ENCODE results near the gene GDI2.
"Not testable (repeated sequence)": the region's sequence is repeated elsewhere in the genome, so short reads cannot be mapped to it uniquely, and the experiment has no call there.

The GDI2 gene

DNA sequence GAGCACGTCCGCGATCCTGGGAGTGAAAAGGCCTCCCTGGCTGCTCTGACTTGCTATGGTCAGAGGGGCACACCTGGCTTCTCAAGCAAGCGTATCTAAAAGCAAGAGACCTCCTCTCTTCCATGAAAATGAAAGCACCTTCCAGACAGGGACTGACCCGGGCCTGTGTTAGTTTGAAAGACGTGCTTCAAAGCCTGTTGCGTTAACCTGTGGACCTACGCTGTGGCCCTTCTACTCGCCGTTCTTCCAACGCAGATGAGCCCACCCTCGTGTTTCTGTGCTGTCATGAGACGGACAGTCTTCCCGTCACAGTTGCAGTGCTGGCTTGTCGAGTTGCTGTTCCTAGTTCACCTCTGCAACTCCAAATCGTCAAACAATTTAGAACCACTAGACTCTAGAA is 15.5 kb upstream of the GDI2 start:
- no peak for DNase-seq (ENCODE audit: low spot score)

- DNase-seq (ENCODE audit: low spot score): no peak
Measured at GRCh38 chr10:5827841-5828240, 14.6 kb upstream of the GDI2 start.

GRCh38 chr10:5826511-5826910 is 13.3 kb upstream of the GDI2 start:
- not testable (repeated sequence) for DNase-seq (ENCODE audit: low spot score)

DNA sequence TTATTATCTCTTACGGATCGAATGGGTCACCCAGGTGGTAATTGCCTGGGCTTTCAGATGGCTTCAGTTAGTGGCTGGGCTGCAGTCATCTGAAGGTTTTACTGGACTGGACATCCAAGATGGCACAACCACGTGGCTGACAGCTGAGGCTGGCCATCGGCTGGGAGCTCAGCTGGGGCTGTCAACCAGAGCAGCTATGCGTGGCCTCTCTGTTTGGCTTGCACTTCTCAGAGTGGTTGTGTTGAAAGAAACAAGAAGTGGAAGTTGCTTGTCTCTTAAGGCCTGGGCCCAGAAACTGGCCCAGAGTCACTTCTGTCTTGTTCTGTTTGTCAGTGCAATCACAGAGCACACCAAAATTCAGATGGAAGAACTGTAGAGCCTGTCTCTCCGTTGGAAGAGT is 5.7 kb upstream of the GDI2 start:
- no peak for DNase-seq (ENCODE audit: low spot score)

GRCh38 chr10:5818048-5818331 is 4.8 kb upstream of the GDI2 start:
- no peak for DNase-seq (ENCODE audit: low spot score)

DNA sequence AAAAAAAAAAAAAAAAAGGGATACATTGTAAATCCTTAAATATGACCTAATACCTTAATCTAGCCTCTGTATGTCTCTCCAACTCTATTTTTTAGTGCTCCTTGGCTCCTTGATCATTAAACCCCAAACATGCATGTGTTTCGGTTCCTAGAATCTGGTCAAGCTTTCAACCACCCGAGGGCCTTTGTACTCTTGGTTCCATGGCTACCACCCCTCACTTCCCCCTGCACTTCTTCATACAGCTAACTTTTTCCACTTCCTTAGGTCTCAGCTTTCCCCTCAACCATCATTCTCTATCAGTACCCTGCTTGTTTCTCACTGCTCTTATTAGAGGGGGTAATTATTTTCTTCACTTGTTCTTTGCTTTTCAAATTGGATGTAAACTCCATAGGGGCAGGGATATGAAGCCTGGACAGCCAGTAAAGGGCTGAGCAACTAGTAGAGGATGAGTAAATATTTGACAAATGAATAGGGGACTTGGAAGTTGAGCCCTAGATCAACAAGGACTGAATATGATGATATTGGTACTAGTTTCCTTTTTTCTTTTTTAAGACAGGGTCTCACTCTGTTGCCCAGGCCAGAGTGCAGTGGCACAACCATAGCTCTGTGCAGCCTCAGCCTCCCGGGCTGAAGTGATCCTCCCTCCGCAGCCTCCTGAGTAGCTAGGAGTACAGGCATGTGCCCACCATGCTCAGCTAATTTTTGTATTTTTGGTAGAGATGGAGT is 4.3 kb upstream of the GDI2 start:
- no peak for DNase-seq (ENCODE audit: low spot score)

DNA sequence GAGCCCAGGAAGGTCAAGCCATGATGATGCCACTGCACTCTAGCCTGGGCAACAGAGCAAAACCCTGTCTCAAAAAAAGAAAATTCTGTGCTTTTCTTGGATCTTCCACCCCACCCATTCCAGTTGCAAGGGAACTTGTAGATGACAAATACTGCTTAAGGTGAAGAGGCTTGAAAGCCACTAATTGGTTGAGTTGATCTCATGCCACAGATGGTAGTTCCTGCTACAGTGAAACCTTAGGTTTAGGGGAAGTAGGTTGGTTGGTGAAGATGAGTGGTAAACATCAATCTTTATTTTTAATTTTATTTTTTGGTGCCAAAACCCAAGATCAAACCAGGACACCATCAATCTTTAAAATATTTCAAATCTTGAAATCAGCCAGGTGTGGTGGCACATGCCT is 2.9 kb upstream of the GDI2 start:
- DNase-seq (ENCODE audit: low spot score): no peak

DNA sequence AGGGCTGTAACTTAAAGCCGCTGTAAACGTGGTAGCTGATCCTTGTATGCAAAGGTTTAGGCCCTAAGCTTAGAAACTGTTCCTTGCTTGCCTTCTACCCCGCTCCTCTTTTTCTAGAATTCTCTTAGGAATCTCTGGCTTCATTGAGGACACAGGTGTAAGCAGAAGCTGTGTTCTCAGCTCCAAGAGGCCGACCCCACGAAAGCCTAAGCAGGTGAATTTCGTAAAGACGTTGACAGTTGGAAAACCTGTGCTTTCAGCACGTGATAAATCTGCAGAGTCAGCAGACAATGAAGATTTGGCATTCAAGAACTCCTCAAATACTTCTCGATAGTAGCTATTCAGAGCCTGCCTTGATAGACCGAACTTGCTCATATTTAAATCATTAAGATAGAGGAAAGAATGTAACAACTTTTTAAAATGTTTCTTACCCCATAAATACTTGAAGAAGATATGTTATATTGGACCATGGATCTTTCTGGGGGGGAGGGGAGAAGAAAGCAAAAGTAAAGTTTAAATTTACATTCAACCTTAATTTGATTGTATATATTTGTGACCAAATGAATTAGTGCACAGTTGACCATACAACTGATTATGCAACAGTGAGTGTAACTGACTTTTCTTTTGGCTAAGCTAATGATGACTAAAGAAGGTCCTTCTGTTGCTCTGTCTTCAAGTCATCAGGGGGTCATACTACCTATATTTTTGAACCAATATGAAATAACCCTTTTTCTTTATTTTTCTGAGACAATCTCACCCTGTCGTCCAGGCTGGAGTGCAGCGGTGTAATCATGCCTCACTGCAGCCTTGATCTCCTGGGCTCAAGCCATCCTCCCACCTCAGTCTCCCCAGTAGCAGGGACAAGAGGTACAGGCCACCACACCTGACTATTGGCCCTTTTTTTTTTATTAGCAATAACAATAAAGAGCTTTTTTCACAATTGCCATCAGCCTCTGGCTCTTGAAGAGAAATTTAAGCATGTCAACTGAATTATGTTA is 1.2 kb upstream of the GDI2 start:
- no peak for DNase-seq (ENCODE audit: low spot score)

- no peak for DNase-seq (ENCODE audit: low spot score)
Measured at GRCh38 chr10:5813091-5813340, 218 bp downstream of the GDI2 start.

DNA sequence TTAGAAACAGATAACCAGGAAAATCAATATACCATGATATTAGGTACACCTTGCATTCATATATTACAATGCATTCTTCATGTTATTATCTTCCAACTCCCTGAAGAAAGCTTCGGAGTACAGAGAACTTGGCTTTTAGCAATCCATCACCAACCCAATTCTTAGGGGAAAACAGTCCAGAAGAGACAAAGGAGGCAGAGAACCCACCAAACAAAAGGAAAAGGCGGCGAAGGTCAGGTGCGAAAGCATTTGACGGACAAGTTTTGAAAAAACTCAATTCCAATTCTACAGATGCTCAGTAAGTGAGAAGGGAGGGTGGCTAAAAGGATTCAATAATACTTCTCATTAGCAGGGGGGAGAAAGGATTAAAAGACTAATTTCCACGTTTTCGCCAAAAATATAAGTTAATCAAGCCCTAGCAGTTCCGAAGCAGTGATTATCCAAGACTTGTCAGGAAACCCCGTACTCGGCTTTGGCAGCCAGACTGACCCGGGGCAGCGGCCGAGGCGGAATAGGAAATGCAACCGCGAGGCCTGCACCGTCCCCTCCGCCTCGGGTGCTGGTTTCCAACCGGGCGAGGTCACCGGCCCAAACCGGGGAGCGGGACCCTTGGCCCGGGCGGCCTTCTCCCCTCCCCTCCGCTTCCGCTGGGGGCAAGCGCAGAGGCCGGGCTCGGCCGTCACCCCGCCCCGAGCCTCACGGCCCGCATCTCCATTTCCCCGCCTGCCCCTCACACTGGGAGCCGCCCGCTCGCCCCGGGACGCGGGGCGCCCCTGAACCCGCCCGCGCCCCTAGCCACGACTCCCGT is 747 bp downstream of the GDI2 start:
- DNase-seq (ENCODE audit: low spot score): peak; percentile 41

DNA sequence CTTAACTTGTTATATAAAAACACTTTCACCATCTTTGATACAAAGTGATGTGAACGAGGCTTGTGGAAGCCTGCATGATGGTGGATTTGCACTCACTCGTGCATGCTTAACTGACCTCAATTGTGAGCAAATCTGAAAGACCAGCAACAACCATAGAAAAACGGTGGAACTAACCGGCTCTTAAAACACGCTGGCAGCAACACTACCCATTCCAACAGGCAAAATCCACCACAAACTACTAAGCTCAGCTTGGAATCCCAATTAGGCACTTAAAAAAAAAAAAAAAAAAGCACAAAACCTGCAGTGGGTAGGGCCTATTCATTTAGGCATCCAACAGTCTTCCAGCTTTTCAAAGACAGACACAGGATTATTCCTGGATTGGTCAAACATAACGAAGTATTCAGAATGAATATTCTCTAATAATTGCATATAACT is 1.8 kb downstream of the GDI2 start:
- DNase-seq (ENCODE audit: low spot score): no peak

- DNase-seq (ENCODE audit: low spot score): no peak
Measured at GRCh38 chr10:5810225-5810624, 3.0 kb downstream of the GDI2 start.

GRCh38 chr10:5809527-5810154 is 3.6 kb downstream of the GDI2 start:
- DNase-seq (ENCODE audit: low spot score): no peak

DNA sequence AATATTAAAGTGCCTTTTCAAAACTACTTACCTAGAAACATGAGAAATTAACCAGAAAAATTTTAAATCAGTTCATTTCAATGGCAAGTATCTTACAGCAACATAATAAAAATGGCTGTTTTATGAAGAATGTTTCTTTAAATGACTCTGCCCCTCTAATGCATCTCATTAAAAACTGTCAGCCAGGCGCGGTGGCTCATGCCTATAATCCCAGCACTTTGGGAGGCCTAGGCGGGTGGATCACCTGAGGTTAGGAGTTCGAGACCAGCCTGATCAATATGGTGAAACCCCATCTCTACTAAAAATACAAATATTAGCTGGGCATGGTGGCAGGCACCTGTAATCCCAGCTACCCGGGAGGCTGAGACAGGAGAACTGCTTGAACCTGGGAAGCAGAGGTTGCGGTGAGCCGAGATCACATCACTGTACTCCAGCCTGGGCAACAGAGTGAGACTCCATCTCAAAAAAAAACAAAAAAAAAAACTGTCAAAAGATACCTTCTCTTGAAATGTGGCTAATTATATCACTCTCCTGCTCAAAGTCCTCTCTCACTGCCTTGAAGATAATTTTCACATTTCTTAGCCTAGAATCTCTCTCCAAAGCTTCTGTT is 4.3 kb downstream of the GDI2 start:
- not testable (repeated sequence) for DNase-seq (ENCODE audit: low spot score)

DNA sequence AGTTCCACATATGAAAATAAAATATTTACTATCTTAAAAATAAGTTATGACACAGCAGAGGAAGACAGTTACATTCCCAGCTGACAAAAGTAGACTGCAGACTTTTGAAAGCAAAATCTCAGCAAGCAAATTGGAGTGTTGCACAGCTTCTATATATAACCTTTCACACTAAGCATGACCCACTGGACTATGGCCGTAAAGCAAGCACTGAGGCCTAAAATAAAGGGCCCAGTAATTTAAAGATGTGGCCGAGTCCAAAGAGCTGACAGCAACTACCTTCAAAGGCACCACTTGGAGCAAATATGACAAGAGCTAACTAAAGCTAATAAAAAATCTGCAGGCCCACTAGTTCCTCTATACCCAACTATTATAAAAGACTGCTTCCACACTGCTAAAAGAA is 6.5 kb downstream of the GDI2 start:
- no peak for DNase-seq (ENCODE audit: low spot score)

DNA sequence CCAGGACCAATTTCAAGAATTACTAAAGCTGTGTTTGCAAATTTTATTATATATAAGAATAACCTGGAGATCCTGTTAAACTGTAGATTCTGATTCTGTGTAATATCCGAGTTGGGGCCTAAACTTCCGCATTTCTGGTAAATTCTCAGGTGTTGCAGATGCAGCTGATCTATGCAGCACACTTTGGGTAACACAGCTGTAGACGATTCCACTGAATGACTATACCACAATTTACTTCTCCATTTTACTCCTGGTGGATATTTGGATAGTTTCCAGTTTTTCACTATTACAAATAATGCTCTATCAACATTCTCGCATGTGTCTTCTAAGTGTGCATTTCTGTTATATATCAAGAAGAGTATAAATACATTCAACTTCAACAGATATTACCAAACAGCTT is 7.5 kb downstream of the GDI2 start:
- no peak for DNase-seq (ENCODE audit: low spot score)

DNA sequence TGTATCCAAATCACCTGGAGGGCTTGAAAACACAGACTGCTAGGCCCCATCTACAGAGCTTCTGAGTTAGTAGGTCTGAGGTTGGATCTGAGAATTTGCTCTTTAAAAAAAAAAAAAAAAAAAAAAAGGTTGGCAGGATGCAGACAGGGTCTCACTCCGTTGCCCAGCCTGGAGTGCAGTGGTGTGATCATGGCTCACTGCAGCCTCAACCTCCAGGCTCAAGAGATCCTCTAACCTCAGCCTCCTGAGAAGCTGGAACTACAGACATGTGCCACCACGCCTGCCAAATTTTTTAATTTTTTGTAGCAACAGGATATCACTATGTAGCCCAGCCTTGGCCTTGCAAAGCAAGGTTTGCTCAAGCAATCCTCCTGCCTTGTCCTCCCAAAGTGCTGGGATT is 8.0 kb downstream of the GDI2 start:
- no peak for DNase-seq (ENCODE audit: low spot score)

GRCh38 chr10:5804386-5804785 is 8.8 kb downstream of the GDI2 start:
- DNase-seq (ENCODE audit: low spot score): no peak

DNA sequence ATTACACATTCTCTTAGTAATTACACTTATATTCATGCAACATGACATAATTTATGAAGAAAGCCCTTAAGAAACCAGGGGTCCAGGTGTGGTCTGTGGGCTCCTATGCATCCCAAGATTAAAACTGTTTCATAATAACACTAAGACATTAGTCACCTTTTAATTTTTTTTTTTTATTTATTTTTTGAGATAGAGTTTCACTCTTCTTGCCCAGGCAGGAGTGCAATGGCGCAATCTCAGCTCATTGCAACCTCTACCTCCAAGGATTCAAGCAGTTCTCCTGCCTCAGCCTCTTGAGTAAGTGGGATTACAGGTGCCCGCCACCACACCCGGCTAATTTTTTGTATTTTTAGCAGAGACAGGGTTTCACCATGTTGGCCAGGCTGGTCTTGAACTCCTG is 12.5 kb downstream of the GDI2 start:
- no peak for DNase-seq (ENCODE audit: low spot score)

- DNase-seq (ENCODE audit: low spot score): no peak
Measured at GRCh38 chr10:5794236-5794635, 19.0 kb downstream of the GDI2 start.

GRCh38 chr10:5789626-5790025 is 23.6 kb downstream of the GDI2 start:
- DNase-seq (ENCODE audit: low spot score): no peak

GRCh38 chr10:5788969-5789368 is 24.3 kb downstream of the GDI2 start:
- no peak for DNase-seq (ENCODE audit: low spot score)
